ENCODE results near the gene HPSE2.
"Not testable (repeated sequence)": the region's sequence is repeated elsewhere in the genome, so short reads cannot be mapped to it uniquely, and the experiment has no call there.

Gene HPSE2

GRCh38 chr10:99143011-99143410, 92.6 kb downstream of the HPSE2 start:
- DNase-seq (ENCODE audit: low read depth), result no peak
- TF ChIP-seq MAX (IDR thresholded peaks at IDR 0.05; ENCODE audit: low read depth, low read length), result no peak
- TF ChIP-seq, protein P1, sequence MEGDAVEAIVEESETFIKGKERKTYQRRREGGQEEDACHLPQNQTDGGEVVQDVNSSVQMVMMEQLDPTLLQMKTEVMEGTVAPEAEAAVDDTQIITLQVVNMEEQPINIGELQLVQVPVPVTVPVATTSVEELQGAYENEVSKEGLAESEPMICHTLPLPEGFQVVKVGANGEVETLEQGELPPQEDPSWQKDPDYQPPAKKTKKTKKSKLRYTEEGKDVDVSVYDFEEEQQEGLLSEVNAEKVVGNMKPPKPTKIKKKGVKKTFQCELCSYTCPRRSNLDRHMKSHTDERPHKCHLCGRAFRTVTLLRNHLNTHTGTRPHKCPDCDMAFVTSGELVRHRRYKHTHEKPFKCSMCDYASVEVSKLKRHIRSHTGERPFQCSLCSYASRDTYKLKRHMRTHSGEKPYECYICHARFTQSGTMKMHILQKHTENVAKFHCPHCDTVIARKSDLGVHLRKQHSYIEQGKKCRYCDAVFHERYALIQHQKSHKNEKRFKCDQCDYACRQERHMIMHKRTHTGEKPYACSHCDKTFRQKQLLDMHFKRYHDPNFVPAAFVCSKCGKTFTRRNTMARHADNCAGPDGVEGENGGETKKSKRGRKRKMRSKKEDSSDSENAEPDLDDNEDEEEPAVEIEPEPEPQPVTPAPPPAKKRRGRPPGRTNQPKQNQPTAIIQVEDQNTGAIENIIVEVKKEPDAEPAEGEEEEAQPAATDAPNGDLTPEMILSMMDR (IDR thresholded peaks at IDR 0.05; ENCODE audit: low read depth, low read length), result no peak
- TF ChIP-seq MYC (IDR thresholded peaks at IDR 0.05; ENCODE audit: low read depth, low read length), result no peak
- TF ChIP-seq POLR2A (IDR thresholded peaks at IDR 0.05; ENCODE audit: extremely low read depth, insufficient read length), result no peak
- H3K4me3 ChIP-seq (ENCODE audit: low read depth, low read length), result no peak overlapping the region

GRCh38 chr10:99132897-99133296, 102.8 kb downstream of the HPSE2 start:
- H3K4me3 ChIP-seq (ENCODE audit: low read depth, low read length); DNase-seq (ENCODE audit: low read depth): not testable (repeated sequence)

GRCh38 chr10:99125879-99126278, 109.8 kb downstream of the HPSE2 start:
- no peak for DNase-seq (ENCODE audit: low read depth)
- TF ChIP-seq MAX (IDR thresholded peaks at IDR 0.05; ENCODE audit: low read depth, low read length) (no peak), MYC (IDR thresholded peaks at IDR 0.05; ENCODE audit: low read depth, low read length) (no peak)
- H3K4me3 ChIP-seq (ENCODE audit: low read depth, low read length), result no peak overlapping the region

DNA sequence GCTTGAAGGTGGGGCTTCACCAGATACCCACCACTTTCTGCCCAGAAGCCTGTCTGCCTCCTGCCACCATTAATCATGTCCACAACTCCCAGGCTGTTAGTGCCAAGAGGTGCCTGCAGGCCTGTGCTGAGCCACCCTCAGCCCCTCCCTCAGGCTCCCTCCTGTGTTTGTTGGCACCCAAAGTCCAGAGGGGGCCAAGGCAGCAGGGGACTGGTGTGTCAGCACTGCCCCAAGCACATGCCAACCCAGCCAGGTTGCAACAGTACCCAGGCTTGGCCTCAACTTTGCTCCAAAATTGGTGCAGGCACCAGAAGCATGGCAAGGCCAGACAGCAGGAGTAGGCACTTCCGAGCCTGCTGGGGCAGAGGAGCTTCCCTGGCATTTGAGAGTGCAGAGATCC, 111.3 kb downstream of the HPSE2 start:
- no peak overlapping the region for H3K4me3 ChIP-seq (ENCODE audit: low read depth, low read length)
- no peak for TF ChIP-seq POLR2A (IDR thresholded peaks at IDR 0.05; ENCODE audit: extremely low read depth, insufficient read length)
- TF ChIP-seq MYC (IDR thresholded peaks at IDR 0.05; ENCODE audit: low read depth, low read length), result no peak
- no peak for TF ChIP-seq MAX (IDR thresholded peaks at IDR 0.05; ENCODE audit: low read depth, low read length)
- DNase-seq (ENCODE audit: low read depth), result no peak

DNA sequence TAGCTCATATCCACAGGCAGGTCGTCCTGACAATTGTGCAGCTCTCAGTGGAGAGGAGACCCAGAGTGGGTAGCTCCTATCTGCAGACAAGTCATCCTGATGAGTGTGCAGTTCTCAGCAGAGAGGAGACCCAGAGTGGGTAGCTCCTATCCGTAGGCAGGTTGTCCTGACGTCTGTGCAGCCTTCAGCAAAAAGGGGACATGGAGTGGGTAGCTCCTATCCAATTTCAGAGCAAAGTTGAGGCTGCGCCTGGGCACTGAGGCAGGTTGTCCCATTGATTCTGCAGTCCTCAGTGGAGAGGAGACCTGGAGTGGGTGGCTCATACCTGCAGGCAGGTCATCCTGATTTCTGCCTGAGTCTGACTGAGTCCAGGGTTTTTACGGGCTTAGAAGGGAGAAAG, 111.8 kb downstream of the HPSE2 start:
- no peak overlapping the region for H3K4me3 ChIP-seq (ENCODE audit: low read depth, low read length)
- TF ChIP-seq MAX (IDR thresholded peaks at IDR 0.05; ENCODE audit: low read depth, low read length) (no peak), POLR2A (IDR thresholded peaks at IDR 0.05; ENCODE audit: extremely low read depth, insufficient read length) (no peak), MYC (IDR thresholded peaks at IDR 0.05; ENCODE audit: low read depth, low read length) (no peak)
- TF ChIP-seq, protein P1 (IDR thresholded peaks at IDR 0.05; ENCODE audit: low read depth, low read length), result no peak
- peak; percentile 4 for DNase-seq (ENCODE audit: low read depth)

- TF ChIP-seq MYC (IDR thresholded peaks at IDR 0.05; ENCODE audit: low read depth, low read length) (no peak), MAX (IDR thresholded peaks at IDR 0.05; ENCODE audit: low read depth, low read length) (no peak), POLR2A (IDR thresholded peaks at IDR 0.05; ENCODE audit: extremely low read depth, insufficient read length) (no peak)
- TF ChIP-seq, protein P1 (IDR thresholded peaks at IDR 0.05; ENCODE audit: low read depth, low read length), result no peak
- no peak for DNase-seq (ENCODE audit: low read depth)
- no peak overlapping the region for H3K4me3 ChIP-seq (ENCODE audit: low read depth, low read length)
Observed at GRCh38 chr10:99123336-99123735, 112.3 kb downstream of the HPSE2 start.

GRCh38 chr10:99119258-99119748, 116.3 kb downstream of the HPSE2 start:
- no peak for TF ChIP-seq MYC (IDR thresholded peaks at IDR 0.05; ENCODE audit: low read depth, low read length)
- TF ChIP-seq MAX (IDR thresholded peaks at IDR 0.05; ENCODE audit: low read depth, low read length), result no peak
- TF ChIP-seq, protein P1 (IDR thresholded peaks at IDR 0.05; ENCODE audit: low read depth, low read length), result no peak
- no peak for DNase-seq (ENCODE audit: low read depth)
- H3K4me3 ChIP-seq (ENCODE audit: low read depth, low read length), result no peak overlapping the region
